Left cardiac atrium (tissue), 4 donors: ENCODE results near the gene CDC14A. TPM values are rescaled to one million over a fixed set of nuclear protein-coding genes. Genes with fewer than 3 reads are reported as not detected.

Source experiments
- ATAC-seq, 2 donors: fragments of 200-7000 bp; cut with Tn5 transposase; one replicate each; pipeline ENCODE4 v1.9.1; 2020; ENCODE audit warnings: mild to moderate bottlenecking in 2 of 2, moderate library complexity in 2 of 2
- DNase-seq: peaks from one replicate; pipeline ENCODE4 v3.0.0-alpha.2; 2020
- intact Hi-C, 2 donors: fragments of 100-400 bp; cut with DNase I; formaldehyde crosslinking; loops; one replicate each; pipeline versions ENCODE4 v1.14.1 to v1.15.1; 2022 to 2023
- total RNA-seq, 2 donors: library from RNA; stranded (reverse); fragmentation: NEBNext Ultra II Directional; extraction: Animal tissue kit (Norgen Biotek cat#: 25700); gene quantifications; one replicate each; pipeline ENCODE4 v1.2.1, GENCODE V29; 2021
- donor health status: DM: no; HTN: yes; CAD: no.
- donor health status: DM: no; HTN: yes; CAD: no; lungs with severe emphysema.
- donor health status: DM: yes; HTN: yes; CAD: no.
- donor health status: Dilated cardiomyopathy.

Gene CDC14A
- total RNA-seq, 2 donors from 2014 or later, result 4.5 to 4.7 TPM

- ATAC-seq, result no peak
- no peak for DNase-seq
- intact Hi-C loops, result no loop called here
Observed at GRCh38 chr1:100430325-100430756, 78.0 kb downstream of the CDC14A start.

GRCh38 chr1:100431954-100432353 lies 79.6 kb downstream of the CDC14A start:
- ATAC-seq, result no peak
- intact Hi-C loops, result no loop called here

GRCh38 chr1:100433563-100433962 lies 81.3 kb downstream of the CDC14A start:
- intact Hi-C loops, result no loop called here
- ATAC-seq (no peak), DNase-seq (no peak)

More at GRCh38 chr1:100431954-100432353, 79.6 kb downstream of the CDC14A start:
- DNase-seq, result no peak

- intact Hi-C loops, result no loop called here
- DNase-seq (no peak), ATAC-seq (no peak)
Observed at GRCh38 chr1:100434831-100435230, 82.5 kb downstream of the CDC14A start.

GRCh38 chr1:100438375-100438774 lies 86.1 kb downstream of the CDC14A start:
- DNase-seq (no peak), ATAC-seq (no peak)
- intact Hi-C loops, result no loop called here

- no peak for DNase-seq
- no peak for ATAC-seq
- intact Hi-C loops, result no loop called here
Observed at GRCh38 chr1:100438789-100439188, 86.5 kb downstream of the CDC14A start.

- peak; percentile 47 to 72 for ATAC-seq
- intact Hi-C loops, result no loop called here
- DNase-seq, result no peak
Observed at GRCh38 chr1:100440075-100440809, 87.9 kb downstream of the CDC14A start.

GRCh38 chr1:100441146-100441545 lies 88.8 kb downstream of the CDC14A start:
- intact Hi-C loops, result no loop called here
- DNase-seq (no peak), ATAC-seq (no peak)

GRCh38 chr1:100441651-100442050 lies 89.3 kb downstream of the CDC14A start:
- intact Hi-C loops, result no loop called here
- no peak for DNase-seq
- ATAC-seq, result no peak

- no peak for DNase-seq
- intact Hi-C loops, result no loop called here
- ATAC-seq, result peak; percentile 33 to 91
Observed at GRCh38 chr1:100443811-100444571, 91.7 kb downstream of the CDC14A start.

- ATAC-seq, result no peak
- no peak for DNase-seq
- intact Hi-C loops, result no loop called here
Observed at GRCh38 chr1:100445565-100445964, 93.3 kb downstream of the CDC14A start.

GRCh38 chr1:100448366-100448765 lies 96.1 kb downstream of the CDC14A start:
- intact Hi-C loops, result no loop called here

GRCh38 chr1:100449477-100449876 lies 97.2 kb downstream of the CDC14A start:
- no peak for DNase-seq
- intact Hi-C loops, result no loop called here
- no peak for ATAC-seq

More at GRCh38 chr1:100448366-100448765, 96.1 kb downstream of the CDC14A start:
- ATAC-seq (no peak), DNase-seq (no peak)

- intact Hi-C loops, result loop anchor here in 1 of 2 donors (10.0 kb wide), 1 partner anchor 168 kb away; no protein-coding TSS in a partner anchor
- DNase-seq (no peak), ATAC-seq (no peak)
Observed at GRCh38 chr1:100452641-100453040, 100.3 kb downstream of the CDC14A start.

GRCh38 chr1:100455478-100456072 lies 103.3 kb downstream of the CDC14A start:
- ATAC-seq, result no peak
- intact Hi-C loops, result loop anchor here in 1 of 2 donors (5.0 to 10.0 kb wide), 2 partner anchors 171 to 648 kb away; no protein-coding TSS in a partner anchor
- DNase-seq, result no peak

GRCh38 chr1:100456880-100457279 lies 104.6 kb downstream of the CDC14A start:
- DNase-seq, result no peak
- intact Hi-C loops, result loop anchor here in 1 of 2 donors (5.0 to 10.0 kb wide), 2 partner anchors 172 to 650 kb away; no protein-coding TSS in a partner anchor
- ATAC-seq, result no peak

- DNase-seq (no peak), ATAC-seq (no peak)
- intact Hi-C loops, result loop anchor here in 1 of 2 donors (5.0 to 10.0 kb wide), 2 partner anchors 173 to 650 kb away; no protein-coding TSS in a partner anchor
Observed at GRCh38 chr1:100457683-100458082, 105.4 kb downstream of the CDC14A start.

GRCh38 chr1:100458661-100459357 lies 106.5 kb downstream of the CDC14A start:
- DNase-seq, result no peak
- intact Hi-C loops, result loop anchor here in 1 of 2 donors (5.0 to 10.0 kb wide), 2 partner anchors 174 to 652 kb away; no protein-coding TSS in a partner anchor
- no peak for ATAC-seq
